Spleen (tissue), 7 donors: ENCODE measurements around the gene ITGA2.

ENCODE experiments used
- POLR2AphosphoS5 ChIP-seq, 3 donors: sonication (generic); formaldehyde crosslinking; IDR thresholded peaks; one replicate each; pipeline ENCODE4 v1.5.1; 2017; ENCODE audit warnings: antibody characterized with exemption in 3 of 3
- TF ChIP-seq, protein P1 (sequence below), 11 experiments: fragments of 200-600 bp in 7 of 11; fragments of 450-650 bp in 4 of 11; sonication (generic) in 4 of 11; IDR thresholded peaks in 8 of 11; conservative IDR thresholded peaks in 3 of 11; 1 replicate in 7 of 11; 2 replicates in 4 of 11; pipeline versions ENCODE4 v1.4.0 to v1.8.0; 2016 to 2021; ENCODE audit warnings: antibody characterized with exemption in 11 of 11, inconsistent platforms in 4 of 11, mild to moderate bottlenecking in 1 of 11
- donor health status: DM: no; HTN: no; CAD: no; lungs with moderate emphysema.
- donor health status: DM: no; HTN: no; CAD: no.
- donor health status: DM: no; HTN: no; CAD: no.

DNA sequence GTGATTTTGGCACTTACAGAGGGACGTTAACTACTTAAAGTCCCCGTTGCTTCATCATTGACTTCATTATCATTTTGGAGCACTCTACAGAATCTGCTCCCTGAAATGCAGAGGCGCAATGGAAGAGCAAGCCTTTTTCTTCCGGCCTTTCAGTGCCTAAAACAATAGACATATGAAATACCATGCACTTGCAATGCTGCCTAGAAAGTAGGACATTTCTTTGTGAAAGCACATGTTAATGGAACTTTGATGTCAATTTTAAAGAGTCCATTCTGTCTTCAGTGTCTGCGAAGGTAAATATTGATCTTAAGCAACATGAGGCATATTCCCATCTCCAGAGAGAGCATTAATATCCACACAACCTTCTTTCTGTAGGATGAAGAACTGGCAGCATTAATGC is 36.3 kb downstream of the ITGA2 start:
- TF ChIP-seq, protein P1, sequence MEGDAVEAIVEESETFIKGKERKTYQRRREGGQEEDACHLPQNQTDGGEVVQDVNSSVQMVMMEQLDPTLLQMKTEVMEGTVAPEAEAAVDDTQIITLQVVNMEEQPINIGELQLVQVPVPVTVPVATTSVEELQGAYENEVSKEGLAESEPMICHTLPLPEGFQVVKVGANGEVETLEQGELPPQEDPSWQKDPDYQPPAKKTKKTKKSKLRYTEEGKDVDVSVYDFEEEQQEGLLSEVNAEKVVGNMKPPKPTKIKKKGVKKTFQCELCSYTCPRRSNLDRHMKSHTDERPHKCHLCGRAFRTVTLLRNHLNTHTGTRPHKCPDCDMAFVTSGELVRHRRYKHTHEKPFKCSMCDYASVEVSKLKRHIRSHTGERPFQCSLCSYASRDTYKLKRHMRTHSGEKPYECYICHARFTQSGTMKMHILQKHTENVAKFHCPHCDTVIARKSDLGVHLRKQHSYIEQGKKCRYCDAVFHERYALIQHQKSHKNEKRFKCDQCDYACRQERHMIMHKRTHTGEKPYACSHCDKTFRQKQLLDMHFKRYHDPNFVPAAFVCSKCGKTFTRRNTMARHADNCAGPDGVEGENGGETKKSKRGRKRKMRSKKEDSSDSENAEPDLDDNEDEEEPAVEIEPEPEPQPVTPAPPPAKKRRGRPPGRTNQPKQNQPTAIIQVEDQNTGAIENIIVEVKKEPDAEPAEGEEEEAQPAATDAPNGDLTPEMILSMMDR (IDR thresholded peaks at IDR 0.05 in 8 of 11, conservative IDR thresholded peaks at IDR 0.05 in 3 of 11), result no peak
- TF ChIP-seq POLR2AphosphoS5 (IDR thresholded peaks at IDR 0.05), result no peak
